Uterus (tissue), 2 donors: ENCODE results near the gene AKR7A2.

Experiments used
- CTCF ChIP-seq, 4 experiments: fragments of 200-600 bp in 2 of 4; fragments of 450-650 bp in 2 of 4; sonication (generic) in 2 of 4; IDR thresholded peaks; one replicate each; pipeline ENCODE4 v1.5.1; 2016 to 2019; ENCODE audit warnings: antibody characterized with exemption in 4 of 4, mild to moderate bottlenecking in 2 of 4, moderate library complexity in 1 of 4
- POLR2A ChIP-seq, 2 donors: fragments of 450-650 bp; IDR thresholded peaks; one replicate each; pipeline ENCODE4 v1.6.1; 2016; ENCODE audit warnings: antibody characterized with exemption in 2 of 2, mild to moderate bottlenecking in 1 of 2, moderate library complexity in 1 of 2

GRCh38 chr1:19307794-19308508, 4.0 kb downstream of the AKR7A2 start:
- TF ChIP-seq POLR2A (IDR thresholded peaks at IDR 0.05) = no peak
- no peak for TF ChIP-seq CTCF (IDR thresholded peaks at IDR 0.05)
